DLD1 (cell line): Measurements from ENCODE around the gene PSMB2.

Source experiments
- in situ Hi-C: cut with HindIII; loops from 2 replicates; pipeline ENCODE4 v1.10.0; 2017; ENCODE audit warnings: low sequenced_read_pairs

PSMB2 gene

GRCh38 chr1:35558374-35559316 lies 82.7 kb downstream of the PSMB2 start:
- in situ Hi-C loops, result no loop called here

- in situ Hi-C loops, result no loop called here
Measured at GRCh38 chr1:35557611-35558373, 83.5 kb downstream of the PSMB2 start, which contains the start of gene NCDN. NCDN (plus strand) TSS chr1:35557799; CDS start chr1:35558191, 392 bp downstream.

- in situ Hi-C loops, result no loop called here
Measured at GRCh38 chr1:35557118-35557610, 84.2 kb downstream of the PSMB2 start, which contains the start of gene KIAA0319L. KIAA0319L (minus strand) TSS chr1:35557403; CDS start chr1:35554491, 2,912 bp downstream.

GRCh38 chr1:35556484-35557117 lies 84.7 kb downstream of the PSMB2 start:
- in situ Hi-C loops, result no loop called here

GRCh38 chr1:35555601-35556477 lies 85.5 kb downstream of the PSMB2 start:
- in situ Hi-C loops, result no loop called here

GRCh38 chr1:35555212-35555584 lies 86.1 kb downstream of the PSMB2 start:
- in situ Hi-C loops, result no loop called here

GRCh38 chr1:35554266-35555211 lies 86.8 kb downstream of the PSMB2 start:
- in situ Hi-C loops, result no loop called here

DNA sequence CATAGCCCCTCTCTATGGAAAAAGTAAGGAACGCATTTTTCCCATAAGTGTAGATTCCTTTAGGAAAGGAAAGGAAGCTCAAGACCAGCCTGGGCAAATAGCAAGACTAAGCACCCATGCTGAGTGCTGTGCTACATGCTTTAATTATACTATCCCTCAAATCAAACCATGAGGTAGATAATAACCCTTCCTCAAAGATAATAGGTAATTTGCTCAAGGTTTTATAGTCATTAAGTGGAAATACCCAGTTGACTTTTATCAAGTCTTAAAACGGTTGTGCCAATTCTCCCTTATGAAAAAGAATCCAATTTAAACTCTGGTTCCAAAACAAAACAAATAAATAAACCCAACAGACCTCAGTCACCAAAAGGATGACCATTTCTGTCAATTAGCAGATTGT lies 87.5 kb downstream of the PSMB2 start:
- in situ Hi-C loops, result no loop called here
